Breast epithelium (tissue), 4 donors: Measurements from ENCODE around the gene COX14. TPM values are rescaled to one million over a fixed set of nuclear protein-coding genes. Genes with fewer than 3 reads are reported as not detected.

Experiments
- DNase-seq, 2 donors: peaks; one replicate each; pipeline ENCODE4 v3.0.0-alpha.2; 2019; ENCODE audit warnings: low spot score in 2 of 2
- H3K27ac ChIP-seq, 2 donors: fragments of 200-600 bp; sonication (generic) in 1 of 2; one replicate each; pipeline ENCODE4 v1.5.1; 2016 to 2019; ENCODE audit warnings: mild to moderate bottlenecking in 1 of 2
- H3K27me3 ChIP-seq, 2 donors: fragments of 200-600 bp; sonication (generic) in 1 of 2; one replicate each; pipeline versions ENCODE4 v1.5.1 to v1.6.0; 2017 to 2019; ENCODE audit warnings: control low read depth in 1 of 2, mild to moderate bottlenecking in 1 of 2
- H3K36me3 ChIP-seq: fragments of 200-600 bp; one replicate; pipeline ENCODE4 v1.5.1; 2019
- H3K4me1 ChIP-seq, 2 donors: fragments of 200-600 bp; sonication (generic); one replicate each; pipeline ENCODE4 v1.5.1; 2016 to 2019; ENCODE audit warnings: control low read depth in 1 of 2
- H3K4me3 ChIP-seq, 3 donors: fragments of 200-600 bp; sonication (generic); 1 replicate in 2 of 3; 2 replicates in 1 of 3; pipeline ENCODE4 v1.5.1; 2016 to 2019; ENCODE audit warnings: mild to moderate bottlenecking in 3 of 3, moderate library complexity in 2 of 3
- H3K9me3 ChIP-seq, 2 donors: fragments of 200-600 bp; sonication (generic) in 1 of 2; one replicate each; pipeline ENCODE4 v1.5.1; 2016 to 2019; ENCODE audit warnings: control low read depth in 1 of 2
- POLR2A ChIP-seq: fragments of 450-650 bp; IDR thresholded peaks from one replicate; pipeline ENCODE4 v1.6.1; 2016; ENCODE audit warnings: antibody characterized with exemption, mild to moderate bottlenecking, moderate library complexity
- POLR2AphosphoS5 ChIP-seq, 3 donors: sonication (generic); formaldehyde crosslinking; IDR thresholded peaks; one replicate each; pipeline ENCODE4 v1.6.1; 2017; ENCODE audit warnings: antibody characterized with exemption in 3 of 3
- intact Hi-C: fragments of 100-400 bp; cut with DNase I; formaldehyde crosslinking; loops from one replicate; pipeline ENCODE4 v1.15.1; 2023; ENCODE audit warnings: low total_unique reads
- total RNA-seq, 3 donors: library from RNA; depleted of rRNA; stranded (reverse); fragments of >200 nt; gene quantifications; one replicate each; pipeline ENCODE4 v1.1.0, GENCODE V29; 2016
- TF ChIP-seq, protein P1 (sequence below), 3 donors: fragments of 450-650 bp; IDR thresholded peaks; one replicate each; pipeline ENCODE4 v1.5.1; 2016 to 2017; ENCODE audit warnings: antibody characterized with exemption in 3 of 3, mild to moderate bottlenecking in 3 of 3, moderate library complexity in 3 of 3

Gene COX14
- total RNA-seq, 3 donors from 2014 or later: 66.7 to 139 (median 95.4) TPM

DNA sequence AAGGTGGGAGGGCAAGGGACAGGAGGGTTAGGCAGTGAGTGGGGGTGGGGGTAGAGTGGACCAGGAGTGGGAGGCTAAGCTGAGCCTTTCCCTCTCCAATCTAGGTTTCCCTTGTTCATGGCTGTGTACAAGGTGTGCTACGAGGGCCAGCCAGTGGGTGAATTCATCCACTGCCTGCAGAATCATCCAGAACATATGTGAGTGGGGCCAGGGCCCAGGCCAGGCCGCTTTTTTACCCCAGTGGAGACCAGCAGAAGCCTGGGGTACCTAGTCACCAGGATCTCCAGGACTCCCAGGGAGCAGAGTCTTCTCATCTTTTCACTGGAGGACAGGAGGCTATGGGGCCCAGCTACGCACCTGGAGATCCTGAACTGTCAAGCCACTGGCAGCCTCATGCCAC lies 2.7 kb upstream of the COX14 start:
- peaks cover 7 to 13% of the 10 kb centered on the region in 2 donors for H3K4me1 ChIP-seq
- intact Hi-C loops: no loop called here
- H3K4me3 ChIP-seq: no peak overlapping the region
- no peak for DNase-seq
- H3K27ac ChIP-seq: peak overlapping the region; percentile 96 to 99
- H3K9me3 ChIP-seq: no peaks in the 10 kb centered on the region
- H3K36me3 ChIP-seq: no peaks in the 10 kb centered on the region
- H3K27me3 ChIP-seq: no peaks in the 10 kb centered on the region
- no peak for TF ChIP-seq POLR2AphosphoS5 (IDR thresholded peaks at IDR 0.05)
- TF ChIP-seq POLR2A: no peak

DNA sequence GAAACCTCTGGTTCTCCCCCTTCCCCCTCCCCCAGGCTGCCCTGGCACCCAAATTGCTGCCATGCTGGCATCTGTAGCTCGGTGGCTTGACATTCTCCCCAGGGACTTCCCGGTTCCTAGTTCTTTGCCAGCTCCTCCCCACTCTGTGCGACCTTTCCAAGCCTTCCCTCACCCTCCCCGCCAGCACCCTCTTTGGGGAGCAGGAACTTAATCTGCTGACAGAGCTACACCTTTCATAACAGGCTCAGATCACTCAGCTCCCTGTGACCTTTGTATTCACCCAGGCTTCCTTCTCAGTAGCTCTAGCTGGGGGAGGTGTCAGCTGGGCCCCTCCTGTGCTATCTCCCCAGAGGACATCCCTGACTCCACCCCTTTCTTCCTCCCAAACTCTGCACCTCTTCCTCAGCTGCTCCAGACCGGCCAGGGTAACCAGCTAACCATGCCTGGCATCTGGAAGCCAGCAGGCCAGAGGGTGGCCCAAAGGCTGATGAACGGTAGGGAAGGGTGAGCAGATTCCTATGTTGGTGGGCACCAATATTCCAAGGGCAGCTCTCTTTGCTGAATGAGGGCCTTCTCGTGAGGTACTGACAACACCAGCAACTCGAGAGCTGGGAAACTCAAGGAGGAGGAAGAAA lies 1.8 kb upstream of the COX14 start:
- TF ChIP-seq POLR2A: no peak
- TF ChIP-seq, protein P1, sequence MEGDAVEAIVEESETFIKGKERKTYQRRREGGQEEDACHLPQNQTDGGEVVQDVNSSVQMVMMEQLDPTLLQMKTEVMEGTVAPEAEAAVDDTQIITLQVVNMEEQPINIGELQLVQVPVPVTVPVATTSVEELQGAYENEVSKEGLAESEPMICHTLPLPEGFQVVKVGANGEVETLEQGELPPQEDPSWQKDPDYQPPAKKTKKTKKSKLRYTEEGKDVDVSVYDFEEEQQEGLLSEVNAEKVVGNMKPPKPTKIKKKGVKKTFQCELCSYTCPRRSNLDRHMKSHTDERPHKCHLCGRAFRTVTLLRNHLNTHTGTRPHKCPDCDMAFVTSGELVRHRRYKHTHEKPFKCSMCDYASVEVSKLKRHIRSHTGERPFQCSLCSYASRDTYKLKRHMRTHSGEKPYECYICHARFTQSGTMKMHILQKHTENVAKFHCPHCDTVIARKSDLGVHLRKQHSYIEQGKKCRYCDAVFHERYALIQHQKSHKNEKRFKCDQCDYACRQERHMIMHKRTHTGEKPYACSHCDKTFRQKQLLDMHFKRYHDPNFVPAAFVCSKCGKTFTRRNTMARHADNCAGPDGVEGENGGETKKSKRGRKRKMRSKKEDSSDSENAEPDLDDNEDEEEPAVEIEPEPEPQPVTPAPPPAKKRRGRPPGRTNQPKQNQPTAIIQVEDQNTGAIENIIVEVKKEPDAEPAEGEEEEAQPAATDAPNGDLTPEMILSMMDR (IDR thresholded peaks at IDR 0.05): no peak
- no peak for TF ChIP-seq POLR2AphosphoS5 (IDR thresholded peaks at IDR 0.05)
- Histone ChIP-seq H3K36me3 (no peaks in the 10 kb centered on the region), H3K4me1 (peaks cover 7 to 12% of the 10 kb centered on the region in 2 donors), H3K4me3 (peak overlapping the region in 2 of 3 donors; percentile 11 to 61), H3K27me3 (no peaks in the 10 kb centered on the region), H3K9me3 (no peaks in the 10 kb centered on the region), H3K27ac (peak overlapping the region; percentile 96 to 99)
- DNase-seq: peak; percentile 47 to 50
- intact Hi-C loops: no loop called here

DNA sequence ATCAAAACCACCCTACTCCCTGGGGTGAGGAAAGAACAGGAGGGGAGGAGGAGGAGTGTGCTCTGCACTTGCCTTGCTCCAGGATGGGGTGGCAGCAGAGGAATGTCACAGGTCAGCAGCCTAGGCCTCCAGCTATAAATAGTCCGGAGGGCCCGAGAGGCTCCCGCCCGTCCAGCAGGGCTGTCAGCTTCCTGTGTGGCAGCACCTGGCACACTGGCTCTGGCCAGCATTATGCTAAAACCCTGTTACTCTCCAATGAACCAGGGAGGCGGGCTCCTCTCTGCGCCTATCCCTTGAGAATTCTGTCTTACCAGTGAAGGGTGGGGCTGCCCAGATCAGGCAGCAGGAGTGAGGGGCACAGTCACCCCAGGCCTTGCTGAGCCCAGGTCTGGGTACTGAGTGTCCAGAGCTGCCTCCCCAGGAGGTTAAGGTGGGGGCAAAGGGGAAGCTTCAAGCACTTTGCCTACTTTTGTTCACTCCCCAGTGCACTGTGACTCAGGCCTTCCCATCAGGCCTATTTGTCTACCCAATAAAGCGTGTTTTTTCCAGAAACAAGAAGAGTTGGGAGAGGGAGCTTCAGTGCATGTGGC lies 1.2 kb upstream of the COX14 start:
- Histone ChIP-seq H3K9me3 (no peaks in the 10 kb centered on the region), H3K27me3 (no peaks in the 10 kb centered on the region), H3K27ac (peak overlapping the region; percentile 96 to 99), H3K4me1 (peaks cover 7 to 12% of the 10 kb centered on the region in 2 donors), H3K4me3 (peak overlapping the region in 2 of 3 donors; percentile 61 to 91), H3K36me3 (no peaks in the 10 kb centered on the region)
- TF ChIP-seq, protein P1 (IDR thresholded peaks at IDR 0.05): peak in 1 of 3 donors; percentile 8
- TF ChIP-seq POLR2A (no peak), POLR2AphosphoS5 (IDR thresholded peaks at IDR 0.05) (no peak)
- intact Hi-C loops: no loop called here
- DNase-seq: peak in 1 of 2 donors; percentile 60

DNA sequence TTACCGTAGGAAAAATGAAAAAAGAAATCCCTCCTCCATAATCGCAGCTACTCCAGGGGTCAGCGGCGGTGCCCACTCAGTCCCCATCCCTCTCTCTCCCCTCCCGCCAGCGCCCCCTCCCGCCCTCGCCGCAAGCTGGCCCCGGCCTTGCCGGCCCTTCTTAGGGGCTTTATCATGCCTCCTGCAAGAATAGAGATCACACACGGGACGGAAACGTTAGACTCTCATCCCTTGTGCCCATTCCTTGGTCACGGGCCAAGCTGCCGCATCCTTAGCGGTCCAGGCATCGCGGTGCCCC lies 692 bp upstream of the COX14 start:
- Histone ChIP-seq H3K4me1 (peaks cover 7 to 12% of the 10 kb centered on the region in 2 donors), H3K27me3 (no peaks in the 10 kb centered on the region), H3K36me3 (no peaks in the 10 kb centered on the region), H3K9me3 (no peaks in the 10 kb centered on the region), H3K4me3 (peak overlapping the region in 2 of 3 donors; percentile 61 to 91), H3K27ac (peak overlapping the region; percentile 96 to 99)
- no peak for TF ChIP-seq POLR2A
- TF ChIP-seq, protein P1 (IDR thresholded peaks at IDR 0.05): no peak
- TF ChIP-seq POLR2AphosphoS5 (IDR thresholded peaks at IDR 0.05): no peak
- intact Hi-C loops: no loop called here
- DNase-seq: no peak

DNA sequence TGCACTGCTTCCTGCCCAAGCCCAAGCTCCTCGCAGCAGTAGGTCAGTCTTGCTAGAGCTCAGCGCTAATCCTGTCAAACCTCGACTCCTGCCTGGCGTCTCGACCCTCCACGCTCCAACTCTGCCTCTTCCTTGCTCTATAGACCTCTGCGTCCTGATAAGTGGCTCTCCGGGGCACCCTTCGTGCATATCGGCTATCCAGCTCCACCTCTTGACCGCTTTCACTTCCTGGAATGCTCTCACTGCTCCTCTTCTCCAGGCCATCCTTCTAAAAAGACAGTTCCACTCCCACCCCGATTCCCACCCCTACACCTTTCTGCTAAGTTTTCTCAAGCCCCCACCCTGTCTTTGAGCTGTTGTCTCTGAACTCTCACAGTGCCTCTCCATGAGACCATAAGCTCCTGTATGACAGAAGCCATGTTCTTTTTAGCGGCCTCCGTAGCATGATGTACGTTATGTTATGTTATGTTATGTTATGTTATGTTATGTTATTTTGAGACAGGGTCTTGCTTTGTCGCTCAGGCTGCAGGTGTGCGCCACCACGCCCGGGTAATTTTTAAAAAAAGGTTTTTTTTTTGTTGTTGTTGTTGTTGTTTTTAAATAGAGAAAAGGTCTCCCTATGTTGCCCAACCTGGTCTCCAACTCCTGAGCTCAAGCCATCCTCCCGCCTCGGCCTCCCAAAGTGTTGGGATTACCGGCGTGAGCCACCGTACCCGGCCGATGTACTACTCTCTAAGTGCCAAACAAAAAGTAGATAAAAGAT lies 601 bp downstream of the COX14 start:
- intact Hi-C loops: no loop called here
- Histone ChIP-seq H3K27ac (peak overlapping the region; percentile 96 to 99), H3K9me3 (no peaks in the 10 kb centered on the region), H3K4me3 (peak overlapping the region; percentile 89 to 96 (median 91)), H3K36me3 (no peaks in the 10 kb centered on the region), H3K27me3 (no peaks in the 10 kb centered on the region), H3K4me1 (peaks cover 7 to 12% of the 10 kb centered on the region in 2 donors)
- DNase-seq: peak in 1 of 2 donors; percentile 45
- TF ChIP-seq POLR2A: no peak
- TF ChIP-seq, protein P1 (IDR thresholded peaks at IDR 0.05): no peak
- TF ChIP-seq POLR2AphosphoS5 (IDR thresholded peaks at IDR 0.05): no peak
